ENCODE results near the gene SCYL2.

GRCh38 chr12:100268835-100269564 is 2.0 kb downstream of the SCYL2 start:
- TF ChIP-seq CTCF (CRISPR knock-in tag; IDR thresholded peaks at IDR 0.05) = no peak
- no peak for TF ChIP-seq ZNF749 (CRISPR knock-in tag; IDR thresholded peaks at IDR 0.05; ENCODE audit: borderline replicate concordance)
- no peak for TF ChIP-seq HMGXB4 (CRISPR knock-in tag; IDR thresholded peaks at IDR 0.05; ENCODE audit: borderline replicate concordance in 1 of 2, low read depth in 1 of 2)
- TF ChIP-seq TP53 (CRISPR knock-in tag; conservative IDR thresholded peaks at IDR 0.05) = no peak

All from HepG2 (cell line).